Pancreas (tissue), 10 donors: ENCODE measurements around the gene PDE4B. TPM values are rescaled to one million over a fixed set of nuclear protein-coding genes. Genes with fewer than 3 reads are reported as not detected.
"Not testable (repeated sequence)": the region's sequence is repeated elsewhere in the genome, so short reads cannot be mapped to it uniquely, and the experiment has no call there.

Source experiments
- ATAC-seq, 4 donors: fragments of 200-7000 bp; cut with Tn5 transposase; one replicate each; pipeline versions ENCODE4 v1.8.0 to v1.9.1; 2020; ENCODE audit warnings: mild to moderate bottlenecking in 4 of 4, moderate library complexity in 4 of 4
- DNase-seq, 6 donors: peaks; one replicate each; pipeline ENCODE4 v3.0.0-alpha.2; 2020
- FAIRE-seq: peaks from 2 replicates; lab custom pipeline; 2012; peaks lifted over from hg19 to GRCh38; lab: Jason Lieb, UNC
- H3K27ac ChIP-seq, 4 donors: fragments of 200-600 bp; sonication (generic); 1 replicate in 3 of 4; 2 replicates in 1 of 4; pipeline versions ENCODE4 v1.5.0 to v1.8.0; 2020
- H3K27me3 ChIP-seq, 4 donors: fragments of 200-600 bp; one replicate each; pipeline ENCODE4 v1.8.0; 2021
- H3K36me3 ChIP-seq, 3 donors: fragments of 200-600 bp; sonication (generic) in 1 of 3; one replicate each; pipeline versions ENCODE4 v1.5.0 to v1.8.0; 2020 to 2021
- H3K4me1 ChIP-seq, 3 donors: fragments of 200-600 bp; one replicate each; pipeline ENCODE4 v1.8.0; 2021
- H3K4me3 ChIP-seq, 4 donors: fragments of 200-600 bp; sonication (generic) in 2 of 4; one replicate each; pipeline versions ENCODE4 v1.5.0 to v1.8.0; 2020 to 2021
- H3K9me3 ChIP-seq, 4 donors: fragments of 200-600 bp; one replicate each; pipeline ENCODE4 v1.8.0; 2021
- CTCF ChIP-seq, 4 donors: fragments of 200-600 bp; sonication (generic) in 3 of 4; IDR thresholded peaks; one replicate each; pipeline versions ENCODE4 v1.5.0 to v1.8.0; 2021; ENCODE audit warnings: antibody characterized with exemption in 4 of 4
- WGBS, 2 donors: extraction: QIAGEN DNeasy Blood & Tissue Kit; methylation state at CpG; one replicate each; pipeline ENCODE4 v1.1.7; 2013; 5-methylcytosine and 5-hydroxymethylcytosine counted together
- intact Hi-C, 3 donors: fragments of 100-400 bp; cut with DNase I; formaldehyde crosslinking; loops; one replicate each; pipeline versions ENCODE4 v1.11.1 to v1.14.2; 2022
- polyA plus RNA-seq, 2 donors: library from polyadenylated mRNA; stranded (reverse); fragments of 200-250 nt; gene quantifications; one replicate each; pipeline ENCODE4 v1.2.3, GENCODE V29; 2013
- total RNA-seq, 6 donors: library from RNA; stranded (reverse); fragmentation: NEBNext Ultra II Directional in 4 of 6; extraction: Animal tissue kit (Norgen Biotek cat#: 25700) in 4 of 6; gene quantifications; one replicate each; pipeline versions ENCODE4 v1.2.1 to v1.2.4, GENCODE V29; 2021 to 2023
- donor health status: healthy with polysubstance abuse.
- donor health status: DM: no; HTN: no; CAD: no; lungs with moderate emphysema.
- donor health status: DM: no; HTN: no; CAD: no.
- donor health status: control.
- donor health status: control.
- donor health status: Bipolar disorder and iron deficiency.
- donor health status: DM: yes; HTN: yes; CAD: no.
- donor health status: DM: no; HTN: no; CAD: no.
- donor health status: DM: no; HTN: no; CAD: no.
- donor health status: DM: yes; HTN: yes; CAD: no.

The PDE4B gene
- total and polyA plus RNA-seq, 8 donors, result 0.23 to 3.7 (median 0.92) TPM

DNA sequence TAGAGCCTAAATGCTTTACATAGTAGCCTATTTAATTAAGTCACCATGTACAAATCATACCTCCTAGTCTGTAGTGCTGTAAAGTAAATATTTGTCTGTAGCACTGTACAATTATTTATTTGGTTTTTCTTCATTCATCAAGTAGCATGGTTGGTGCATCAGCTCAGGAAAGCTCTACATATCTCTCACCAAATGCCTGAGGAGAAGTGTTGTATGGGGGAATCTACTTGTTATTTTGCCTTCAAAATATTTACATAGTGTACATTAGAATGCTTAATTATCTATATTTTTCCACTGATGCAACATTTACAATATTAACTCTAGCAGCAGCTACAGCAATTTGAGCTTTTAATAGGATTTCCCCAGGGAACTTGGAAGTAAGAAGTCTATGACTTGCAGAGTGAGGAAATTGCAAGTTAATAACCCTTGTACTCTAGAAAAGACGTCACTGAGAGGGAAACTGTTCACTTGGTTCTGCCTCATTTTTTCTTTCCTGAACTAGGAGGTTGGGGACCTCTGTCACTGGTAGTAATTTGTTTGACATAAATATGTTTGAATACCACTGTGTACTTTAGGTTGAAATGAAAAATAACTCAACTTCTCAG, 207.4 kb downstream of the PDE4B start:
- FAIRE-seq, result no peak
- H3K4me3 ChIP-seq, result no peak overlapping the region
- no peak for TF ChIP-seq CTCF (IDR thresholded peaks at IDR 0.05)
- no peak for DNase-seq
- no peak overlapping the region for H3K27ac ChIP-seq
- H3K36me3 ChIP-seq, result no peaks in the 10 kb centered on the region
- peaks cover 0 to 4% (median 0%) of the 10 kb centered on the region in 4 donors for H3K27me3 ChIP-seq
- H3K9me3 ChIP-seq, result no peaks in the 10 kb centered on the region
- no peak for ATAC-seq
- no peaks in the 10 kb centered on the region for H3K4me1 ChIP-seq
- WGBS, 2 donors, result 27 to 34% methylated on average over 1 of the region's 1 CpG
- intact Hi-C loops, result loop anchor here in 1 of 3 donors (10.0 kb wide), 1 partner anchor 65 kb away; no protein-coding TSS in a partner anchor

GRCh38 chr1:66003690-66004089, 211.0 kb downstream of the PDE4B start:
- Histone ChIP-seq H3K4me1 (no peaks in the 10 kb centered on the region), H3K36me3 (no peaks in the 10 kb centered on the region), H3K9me3 (no peaks in the 10 kb centered on the region), H3K4me3 (no peak overlapping the region), H3K27ac (no peak overlapping the region), H3K27me3 (peaks cover 0 to 4% (median 0%) of the 10 kb centered on the region in 4 donors)
- FAIRE-seq (no peak), ATAC-seq (no peak), DNase-seq (no peak)
- intact Hi-C loops, result loop anchor here in 1 of 3 donors (10.0 kb wide), 1 partner anchor 61 kb away; no protein-coding TSS in a partner anchor
- 11 to 18% methylated on average over 1 of the region's 1 CpG for WGBS, 2 donors
- no peak for TF ChIP-seq CTCF (IDR thresholded peaks at IDR 0.05)

GRCh38 chr1:66006534-66006933, 213.8 kb downstream of the PDE4B start:
- H3K36me3 ChIP-seq, H3K4me3 ChIP-seq, FAIRE-seq, DNase-seq, H3K27ac ChIP-seq, ATAC-seq, H3K9me3 ChIP-seq, H3K27me3 ChIP-seq, H3K4me1 ChIP-seq: not testable (repeated sequence)
- intact Hi-C loops, result loop anchor here in 1 of 3 donors (10.0 kb wide), 1 partner anchor 58 kb away; no protein-coding TSS in a partner anchor
- WGBS, 2 donors, result 54 to 65% methylated on average over 3 of the region's 3 CpGs

GRCh38 chr1:66012106-66012784, 219.6 kb downstream of the PDE4B start:
- Histone ChIP-seq H3K4me1 (no peaks in the 10 kb centered on the region), H3K36me3 (no peaks in the 10 kb centered on the region), H3K27me3 (no peaks in the 10 kb centered on the region), H3K27ac (no peak overlapping the region), H3K4me3 (no peak overlapping the region), H3K9me3 (no peaks in the 10 kb centered on the region)
- no peak for FAIRE-seq
- 32 to 40% methylated on average over 3 of the region's 3 CpGs for WGBS, 2 donors
- no peak for ATAC-seq
- DNase-seq, result no peak
- intact Hi-C loops, result no loop called here
- no peak for TF ChIP-seq CTCF (IDR thresholded peaks at IDR 0.05)

DNA sequence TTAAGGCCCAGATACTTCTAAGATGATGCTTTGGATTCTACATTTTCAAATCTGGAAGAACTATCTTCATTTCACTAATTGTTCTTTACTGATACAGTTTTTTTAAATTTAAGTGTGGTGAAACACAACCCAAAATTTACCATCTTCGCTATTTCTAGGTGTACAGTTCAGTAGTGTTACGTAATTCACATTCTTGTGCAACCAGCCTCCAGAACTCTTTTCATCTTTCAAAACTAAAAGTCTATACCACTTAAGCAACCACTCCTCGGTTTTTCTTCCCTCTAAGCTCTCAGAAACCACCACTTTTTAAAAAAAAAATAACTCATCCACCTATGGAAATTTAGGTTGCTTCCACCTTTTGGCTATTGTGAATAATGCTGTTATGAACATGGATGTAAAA, 220.7 kb downstream of the PDE4B start:
- Histone ChIP-seq H3K27me3 (no peaks in the 10 kb centered on the region), H3K4me3 (no peak overlapping the region), H3K9me3 (no peaks in the 10 kb centered on the region), H3K4me1 (no peaks in the 10 kb centered on the region), H3K27ac (no peak overlapping the region), H3K36me3 (no peaks in the 10 kb centered on the region)
- no peak for DNase-seq
- FAIRE-seq, result no peak
- 62 to 74% methylated on average over 3 of the region's 3 CpGs for WGBS, 2 donors
- no peak for TF ChIP-seq CTCF (IDR thresholded peaks at IDR 0.05)
- intact Hi-C loops, result no loop called here
- no peak for ATAC-seq
